Lower lobe of right lung (tissue), 2 donors: ENCODE measurements around the gene SEMA4A. TPM values are rescaled to one million over a fixed set of nuclear protein-coding genes. Genes with fewer than 3 reads are reported as not detected.

Source experiments
- ATAC-seq, 2 donors: fragments of 200-7000 bp; cut with Tn5 transposase; one replicate each; pipeline ENCODE4 v1.9.1; 2020 to 2022; ENCODE audit warnings: mild to moderate bottlenecking in 2 of 2, moderate library complexity in 2 of 2
- DNase-seq: peaks from one replicate; pipeline ENCODE4 v3.0.0-alpha.2; 2020
- H3K27ac ChIP-seq: fragments of 200-600 bp; one replicate; pipeline ENCODE4 v1.8.0; 2022
- H3K27me3 ChIP-seq: fragments of 200-600 bp; one replicate; pipeline ENCODE4 v1.8.0; 2022; ENCODE audit warnings: low read depth
- H3K36me3 ChIP-seq: fragments of 200-600 bp; one replicate; pipeline ENCODE4 v1.8.0; 2022; ENCODE audit warnings: mild to moderate bottlenecking
- H3K4me1 ChIP-seq: fragments of 200-600 bp; one replicate; pipeline ENCODE4 v1.8.0; 2022
- H3K4me3 ChIP-seq: fragments of 200-600 bp; one replicate; pipeline ENCODE4 v1.8.0; 2022; ENCODE audit warnings: mild to moderate bottlenecking
- H3K9me3 ChIP-seq: fragments of 200-600 bp; one replicate; pipeline ENCODE4 v1.8.0; 2022
- intact Hi-C: fragments of 100-400 bp; cut with DNase I; formaldehyde crosslinking; loops from one replicate; pipeline ENCODE4 v1.11.0; 2022
- total RNA-seq: library from RNA; stranded (reverse); fragmentation: NEBNext Ultra II Directional; extraction: Animal tissue kit (Norgen Biotek cat#: 25700); gene quantifications from one replicate; pipeline ENCODE4 v1.2.1, GENCODE V29; 2021
- TF ChIP-seq, protein P1 (sequence below): fragments of 200-600 bp; IDR thresholded peaks from one replicate; pipeline ENCODE4 v1.8.0; 2022; ENCODE audit warnings: antibody characterized with exemption, mild to moderate bottlenecking
- donor health status: DM: no; HTN: yes; CAD: no; lungs with severe emphysema.

SEMA4A gene
- total RNA-seq, 1 donor from 2014 or later: 28.9 TPM

DNA sequence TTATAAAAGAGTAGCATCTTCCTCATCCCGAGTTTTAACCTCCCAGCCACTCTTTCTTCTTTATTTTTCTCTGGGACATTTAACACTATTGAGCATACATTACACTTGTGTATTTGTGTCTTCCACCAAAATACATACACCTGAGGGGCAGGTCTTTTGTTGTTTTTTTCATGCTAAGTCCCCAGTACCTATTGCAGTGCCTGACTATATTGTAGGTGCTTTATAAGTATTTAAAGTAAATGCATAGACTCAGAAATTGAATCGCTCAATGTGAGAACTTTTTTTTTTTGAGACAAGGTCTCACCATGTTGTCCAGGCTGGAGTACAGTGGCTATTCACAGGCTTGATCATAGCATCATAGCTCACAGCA lies 7.8 kb upstream of the SEMA4A start:
- peaks cover 2% of the 10 kb centered on the region for H3K27me3 ChIP-seq
- H3K36me3 ChIP-seq: peaks cover 7% of the 10 kb centered on the region
- H3K4me1 ChIP-seq: peaks cover 33% of the 10 kb centered on the region
- intact Hi-C loops: loop anchor here (5.0 kb wide), 1 partner anchor 82 kb away; no protein-coding TSS in a partner anchor
- no peak overlapping the region for H3K27ac ChIP-seq
- TF ChIP-seq, protein P1, sequence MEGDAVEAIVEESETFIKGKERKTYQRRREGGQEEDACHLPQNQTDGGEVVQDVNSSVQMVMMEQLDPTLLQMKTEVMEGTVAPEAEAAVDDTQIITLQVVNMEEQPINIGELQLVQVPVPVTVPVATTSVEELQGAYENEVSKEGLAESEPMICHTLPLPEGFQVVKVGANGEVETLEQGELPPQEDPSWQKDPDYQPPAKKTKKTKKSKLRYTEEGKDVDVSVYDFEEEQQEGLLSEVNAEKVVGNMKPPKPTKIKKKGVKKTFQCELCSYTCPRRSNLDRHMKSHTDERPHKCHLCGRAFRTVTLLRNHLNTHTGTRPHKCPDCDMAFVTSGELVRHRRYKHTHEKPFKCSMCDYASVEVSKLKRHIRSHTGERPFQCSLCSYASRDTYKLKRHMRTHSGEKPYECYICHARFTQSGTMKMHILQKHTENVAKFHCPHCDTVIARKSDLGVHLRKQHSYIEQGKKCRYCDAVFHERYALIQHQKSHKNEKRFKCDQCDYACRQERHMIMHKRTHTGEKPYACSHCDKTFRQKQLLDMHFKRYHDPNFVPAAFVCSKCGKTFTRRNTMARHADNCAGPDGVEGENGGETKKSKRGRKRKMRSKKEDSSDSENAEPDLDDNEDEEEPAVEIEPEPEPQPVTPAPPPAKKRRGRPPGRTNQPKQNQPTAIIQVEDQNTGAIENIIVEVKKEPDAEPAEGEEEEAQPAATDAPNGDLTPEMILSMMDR: no peak
- no peak overlapping the region for H3K4me3 ChIP-seq
- H3K9me3 ChIP-seq: no peaks in the 10 kb centered on the region
- ATAC-seq (no peak), DNase-seq (no peak)

DNA sequence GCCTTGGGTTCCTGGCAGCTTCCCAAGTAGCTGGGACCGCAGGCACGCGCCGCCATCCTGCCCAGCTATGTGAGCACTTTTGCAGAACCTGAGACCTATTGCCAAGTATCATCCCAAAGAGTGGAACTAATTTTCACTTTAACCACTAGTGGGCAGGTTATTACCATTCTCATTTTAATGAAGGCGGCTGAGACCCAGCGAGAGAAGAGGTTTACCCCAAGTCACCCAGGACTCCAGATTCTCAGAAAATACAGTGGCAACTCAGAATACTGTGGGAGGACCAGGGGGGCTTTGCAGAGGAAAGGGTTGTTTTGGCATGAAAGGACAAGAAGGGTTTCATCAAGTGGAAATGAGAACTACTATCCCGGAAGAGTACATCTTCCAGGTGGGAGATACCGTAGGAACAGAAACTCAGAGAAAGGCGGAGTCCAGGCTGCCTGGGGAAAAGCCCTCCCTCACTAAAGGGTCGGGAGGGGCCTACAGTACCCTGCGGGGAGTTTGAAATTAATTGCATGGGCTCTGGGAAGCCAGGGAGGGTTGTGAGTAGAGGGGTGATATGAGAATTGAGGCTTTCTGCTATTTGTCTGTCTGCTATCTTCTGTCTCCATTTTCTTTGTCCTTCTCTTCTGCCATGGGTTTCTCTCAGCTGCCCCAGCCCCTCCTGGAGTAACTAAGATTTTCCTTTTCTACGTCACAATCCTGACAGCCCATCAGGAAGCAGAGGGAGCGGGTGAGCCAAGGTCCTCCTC lies 7.2 kb upstream of the SEMA4A start:
- Histone ChIP-seq H3K27me3 (peaks cover 5% of the 10 kb centered on the region), H3K4me3 (peak overlapping the region; percentile 17), H3K27ac (peak overlapping the region; percentile 32), H3K9me3 (no peaks in the 10 kb centered on the region), H3K36me3 (peaks cover 1% of the 10 kb centered on the region), H3K4me1 (peaks cover 28% of the 10 kb centered on the region)
- TF ChIP-seq, protein P1: peak; percentile 70
- peak; percentile 84 for DNase-seq
- intact Hi-C loops: loop anchor here (5.0 kb wide), 1 partner anchor 81 kb away; no protein-coding TSS in a partner anchor
- peak; percentile 25 to 71 for ATAC-seq

DNA sequence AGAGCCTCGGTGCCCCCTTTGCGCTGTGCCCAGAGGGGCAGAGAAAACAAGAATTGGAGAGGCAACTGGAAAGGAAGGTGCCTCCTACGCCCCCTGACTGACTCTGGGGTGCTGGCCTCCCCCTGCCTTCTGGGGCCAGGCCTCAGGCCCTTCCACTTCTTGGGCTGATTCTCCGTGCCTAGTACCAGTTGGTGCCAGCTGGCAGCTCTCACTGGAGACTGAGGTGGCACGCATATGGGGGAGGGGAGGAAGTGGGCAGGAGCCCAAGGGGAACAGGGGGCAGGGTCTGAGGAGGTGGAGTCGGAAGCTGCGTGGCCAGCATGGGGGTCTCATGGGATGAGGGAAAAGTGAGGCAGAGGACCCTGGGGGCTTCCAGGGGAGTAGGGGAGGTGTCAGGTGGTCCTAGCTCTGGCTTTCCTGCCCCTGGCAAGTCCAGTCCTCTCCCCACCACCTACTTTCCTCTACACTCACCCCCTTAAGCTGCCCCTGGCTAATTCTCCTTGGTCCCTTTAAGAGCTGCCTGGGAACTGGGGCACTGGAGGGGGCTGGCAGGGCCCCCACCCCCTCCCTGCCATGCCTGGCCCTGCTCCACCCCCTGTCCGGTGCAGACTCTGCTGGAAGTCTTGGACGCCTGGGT lies 6.5 kb upstream of the SEMA4A start:
- H3K4me3 ChIP-seq: no peak overlapping the region
- H3K4me1 ChIP-seq: peaks cover 26% of the 10 kb centered on the region
- no peak for DNase-seq
- ATAC-seq: peak; percentile 24 to 25
- intact Hi-C loops: loop anchor here (5.0 kb wide), 1 partner anchor 80 kb away; no protein-coding TSS in a partner anchor
- H3K27ac ChIP-seq: peak overlapping the region; percentile 32
- H3K9me3 ChIP-seq: no peaks in the 10 kb centered on the region
- H3K36me3 ChIP-seq: no peaks in the 10 kb centered on the region
- TF ChIP-seq, protein P1: no peak
- peaks cover 5% of the 10 kb centered on the region for H3K27me3 ChIP-seq

DNA sequence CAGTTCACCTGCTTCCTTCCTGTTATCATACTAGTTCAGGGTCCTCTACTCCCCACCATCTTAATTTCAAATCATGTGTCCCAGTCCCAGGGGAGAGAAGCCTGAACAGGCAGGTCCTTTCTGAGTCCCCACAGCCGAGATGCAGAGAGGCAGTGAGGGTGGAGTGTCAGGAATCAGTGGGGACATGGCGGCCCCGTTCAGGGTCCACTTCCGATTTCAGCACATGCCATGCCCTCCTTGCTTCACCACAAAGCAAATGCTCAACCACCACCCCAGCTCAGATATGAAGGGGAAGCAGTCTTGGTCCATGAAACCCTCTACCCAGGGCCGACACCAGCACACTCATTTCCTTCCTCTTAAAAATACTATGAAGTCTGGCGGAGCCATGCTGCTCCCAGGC lies 5.2 kb upstream of the SEMA4A start:
- Histone ChIP-seq H3K36me3 (no peaks in the 10 kb centered on the region), H3K4me1 (peaks cover 36% of the 10 kb centered on the region), H3K27ac (peak overlapping the region; percentile 37), H3K27me3 (peaks cover 5% of the 10 kb centered on the region), H3K9me3 (no peaks in the 10 kb centered on the region), H3K4me3 (no peak overlapping the region)
- TF ChIP-seq, protein P1: no peak
- DNase-seq: no peak
- intact Hi-C loops: loop anchor here (5.0 kb wide), 1 partner anchor 79 kb away; no protein-coding TSS in a partner anchor
- peak in 1 of 2 donors; percentile 29 for ATAC-seq

DNA sequence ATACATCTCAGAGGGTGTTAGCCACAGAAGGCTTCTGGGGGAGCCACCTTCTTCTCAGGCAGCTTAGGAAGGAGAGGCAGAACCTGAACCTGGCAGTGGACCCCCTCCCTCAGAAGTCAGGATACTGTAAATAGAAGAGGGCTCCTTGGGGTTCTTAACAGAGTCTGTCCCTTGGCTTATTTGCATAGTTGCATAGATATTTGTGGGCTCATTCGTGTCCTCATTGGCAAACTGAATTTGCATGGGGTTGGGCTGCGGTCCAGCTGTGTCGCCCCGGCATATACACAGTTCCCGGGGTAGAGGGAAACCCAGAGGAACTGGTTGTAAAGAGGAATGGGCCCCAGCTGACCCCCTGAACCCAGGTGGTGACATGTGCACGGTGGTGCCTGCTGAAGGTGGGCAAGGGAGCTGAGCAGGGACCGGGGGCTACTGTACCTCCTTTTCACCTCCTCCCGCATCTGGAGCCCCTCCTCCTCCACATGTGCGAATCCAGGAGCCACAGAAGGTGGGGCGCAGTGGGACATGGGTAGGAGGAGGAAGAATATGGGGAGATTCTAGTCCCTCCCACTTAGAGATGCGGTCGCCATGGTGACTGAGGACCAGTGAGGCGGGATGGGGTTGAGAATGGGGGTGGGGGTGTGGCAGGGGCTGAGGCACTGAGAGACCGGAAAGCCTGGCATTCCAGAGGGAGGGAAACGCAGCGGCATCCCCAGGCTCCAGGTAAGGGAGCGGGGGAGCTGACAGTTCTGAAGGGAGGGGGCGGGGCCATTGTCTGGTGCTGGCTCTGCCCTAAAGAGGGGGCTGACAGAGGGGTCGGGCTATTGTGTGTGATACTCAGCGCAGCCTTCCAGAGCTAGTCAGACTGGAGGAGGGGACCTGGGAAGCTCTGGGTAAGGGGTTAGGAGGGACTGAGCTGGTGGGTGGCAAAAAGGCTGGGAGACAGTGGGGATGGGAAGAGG lies 3.7 kb upstream of the SEMA4A start:
- Histone ChIP-seq H3K4me1 (peaks cover 40% of the 10 kb centered on the region), H3K27ac (peak overlapping the region; percentile 24)

More for the DNA sequence above, 3.7 kb upstream of the SEMA4A start:
- TF ChIP-seq, protein P1: no peak
- ATAC-seq (no peak), DNase-seq (no peak)
- H3K27me3 ChIP-seq: peaks cover 5% of the 10 kb centered on the region
- no peaks in the 10 kb centered on the region for H3K9me3 ChIP-seq
- no peaks in the 10 kb centered on the region for H3K36me3 ChIP-seq
- H3K4me3 ChIP-seq: no peak overlapping the region
- intact Hi-C loops: loop anchor here (5.0 kb wide), 1 partner anchor 78 kb away; no protein-coding TSS in a partner anchor
